KMS-11 (cell line): ENCODE results near the gene PRKX.
"Not testable (repeated sequence)": the region's sequence is repeated elsewhere in the genome, so short reads cannot be mapped to it uniquely, and the experiment has no call there.

Source experiments
- H2AFZ ChIP-seq: fragments of 200-600 bp; sonication (generic); 2 replicates; pipeline ENCODE4 v1.6.1; 2016; ENCODE audit warnings: antibody characterized with exemption, mixed run types, low read depth
- H3K27ac ChIP-seq: fragments of 200-600 bp; sonication (generic); 2 replicates; pipeline ENCODE4 v1.6.1; 2016; ENCODE audit warnings: mild to moderate bottlenecking, mixed run types
- H3K27me3 ChIP-seq: fragments of 200-600 bp; sonication (generic); 2 replicates; pipeline ENCODE4 v1.6.1; 2017; ENCODE audit warnings: mild to moderate bottlenecking, low read depth, mixed run types, moderate library complexity; ENCODE audit not compliant: insufficient read depth
- H3K36me3 ChIP-seq: fragments of 200-600 bp; sonication (generic); 2 replicates; pipeline ENCODE4 v1.6.1; 2017; ENCODE audit warnings: mild to moderate bottlenecking, mixed run types; ENCODE audit not compliant: insufficient read depth
- H3K4me1 ChIP-seq: fragments of 200-600 bp; sonication (generic); 2 replicates; pipeline ENCODE4 v1.6.1; 2016; ENCODE audit warnings: mild to moderate bottlenecking, low read depth, mixed run types; ENCODE audit not compliant: poor library complexity, severe bottlenecking
- H3K4me2 ChIP-seq: fragments of 200-600 bp; sonication (generic); 2 replicates; pipeline ENCODE4 v1.7.0; 2016; ENCODE audit warnings: mild to moderate bottlenecking, mixed run types
- H3K4me3 ChIP-seq: fragments of 200-600 bp; sonication (generic); IDR thresholded peaks from 2 replicates; pipeline ENCODE4 v1.6.1; 2017; ENCODE audit warnings: low read depth, low read length, mixed read lengths; ENCODE audit not compliant: insufficient read depth
- H3K79me2 ChIP-seq: fragments of 200-600 bp; sonication (generic); 2 replicates; pipeline ENCODE4 v1.6.1; 2016; ENCODE audit warnings: low read depth, mixed run types; ENCODE audit not compliant: insufficient read depth
- H3K9ac ChIP-seq: fragments of 200-600 bp; sonication (generic); 2 replicates; pipeline ENCODE4 v1.6.1; 2016; ENCODE audit warnings: mild to moderate bottlenecking, mixed run types
- H4K20me1 ChIP-seq: fragments of 200-600 bp; sonication (generic); 2 replicates; pipeline ENCODE4 v1.6.1; 2016; ENCODE audit warnings: mild to moderate bottlenecking, mixed run types; ENCODE audit not compliant: insufficient read depth
- CTCF ChIP-seq: fragments of 200-600 bp; sonication (generic); conservative IDR thresholded peaks from 2 replicates; pipeline ENCODE4 v1.6.1; 2017; ENCODE audit warnings: low read depth, mild to moderate bottlenecking, antibody characterized with exemption, low read length, moderate library complexity, mixed read lengths

Gene PRKX

GRCh38 chrX:3567686-3568085 is 145.8 kb downstream of the PRKX start:
- Histone ChIP-seq H3K27ac (no peak overlapping the region), H3K4me1 (no peaks in the 10 kb centered on the region), H3K79me2 (no peaks in the 10 kb centered on the region), H3K4me2 (no peak overlapping the region), H3K4me3 (no peak overlapping the region), H2AFZ (no peak overlapping the region), H3K9ac (no peak overlapping the region), H3K27me3 (no peaks in the 10 kb centered on the region), H3K36me3 (no peaks in the 10 kb centered on the region), H4K20me1 (no peaks in the 10 kb centered on the region)
- TF ChIP-seq CTCF, result no peak

- TF ChIP-seq CTCF, result no peak
These were observed 150.0 kb downstream of the PRKX start for GRCh38 chrX:3563451-3563850.

GRCh38 chrX:3560010-3560409 is 153.4 kb downstream of the PRKX start:
- H3K36me3 ChIP-seq, H3K79me2 ChIP-seq, H2AFZ ChIP-seq, H3K9ac ChIP-seq, H3K4me1 ChIP-seq, H3K4me3 ChIP-seq, H4K20me1 ChIP-seq, H3K27me3 ChIP-seq, H3K27ac ChIP-seq, H3K4me2 ChIP-seq: not testable (repeated sequence)

More at GRCh38 chrX:3563451-3563850, 150.0 kb downstream of the PRKX start:
- Histone ChIP-seq H3K4me1 (no peaks in the 10 kb centered on the region), H2AFZ (no peak overlapping the region), H3K27me3 (no peaks in the 10 kb centered on the region), H3K9ac (no peak overlapping the region), H3K27ac (no peak overlapping the region), H3K79me2 (no peaks in the 10 kb centered on the region), H3K4me3 (no peak overlapping the region), H3K36me3 (no peaks in the 10 kb centered on the region), H4K20me1 (no peaks in the 10 kb centered on the region), H3K4me2 (no peak overlapping the region)
